GM21367 (cell line): ENCODE results near the gene PAM16.
"Not testable (repeated sequence)": the region's sequence is repeated elsewhere in the genome, so short reads cannot be mapped to it uniquely, and the experiment has no call there.

Source experiments
- ATAC-seq: cut with Tn5 transposase; IDR thresholded peaks from one replicate; pipeline ENCODE4 v1.9.1; 2021; ENCODE audit not compliant: unreplicated experiment

PAM16 gene

GRCh38 chr16:4354512-4355409, 3.6 kb upstream of the PAM16 start:
- ATAC-seq = no peak

- no peak for ATAC-seq
Measured at GRCh38 chr16:4353675-4354074, 2.6 kb upstream of the PAM16 start.

GRCh38 chr16:4352843-4353242, 1.7 kb upstream of the PAM16 start:
- ATAC-seq = no peak

GRCh38 chr16:4351880-4352279, 759 bp upstream of the PAM16 start:
- no peak for ATAC-seq

- no peak for ATAC-seq
Measured at GRCh38 chr16:4350365-4350786, 745 bp downstream of the PAM16 start.

- no peak for ATAC-seq
Measured at GRCh38 chr16:4349332-4349731, 1.8 kb downstream of the PAM16 start.

- ATAC-seq = no peak
Measured at GRCh38 chr16:4347765-4348509, 3.2 kb downstream of the PAM16 start.

GRCh38 chr16:4347010-4347409, 4.1 kb downstream of the PAM16 start:
- ATAC-seq = no peak

GRCh38 chr16:4345836-4346781, 5.0 kb downstream of the PAM16 start:
- no peak for ATAC-seq

- no peak for ATAC-seq
Measured at GRCh38 chr16:4344983-4345835, 5.9 kb downstream of the PAM16 start.

GRCh38 chr16:4344300-4344982, 6.7 kb downstream of the PAM16 start:
- not testable (repeated sequence) for ATAC-seq

- no peak for ATAC-seq
Measured at GRCh38 chr16:4342866-4343744, 8.0 kb downstream of the PAM16 start.

GRCh38 chr16:4341250-4341649, 9.9 kb downstream of the PAM16 start:
- ATAC-seq = no peak

GRCh38 chr16:4340443-4340842, 10.7 kb downstream of the PAM16 start:
- no peak for ATAC-seq

- ATAC-seq = no peak
Measured at GRCh38 chr16:4339909-4340308, 11.2 kb downstream of the PAM16 start.

- ATAC-seq = no peak
Measured at GRCh38 chr16:4339455-4339854, 11.7 kb downstream of the PAM16 start.

GRCh38 chr16:4338712-4339299, 12.3 kb downstream of the PAM16 start:
- no peak for ATAC-seq

- ATAC-seq = no peak
Measured at GRCh38 chr16:4338125-4338582, 13.0 kb downstream of the PAM16 start.
